MCF 10A (cell line): ENCODE data around the gene TMEM140. TPM values are rescaled to one million over a fixed set of nuclear protein-coding genes. Genes with fewer than 3 reads are reported as not detected.

Source experiments
- BruUV-seq: library from RNA; stranded (reverse); fragments of 400-500 nt; replicated peaks from 2 replicates; lab custom pipeline; 2021; lab: Mats Ljungman, UMichigan
- CTCF ChIA-PET: fragments of 300-600 bp; sonication (Branson Sonifier 250); formaldehyde crosslinking; extraction: SDS; loops from one replicate; lab custom pipeline; 2021; ENCODE audit warnings: antibody characterized with exemption, inconsistent platforms; lab: Yijun Ruan, JAX
- POLR2A ChIA-PET: fragments of 300-600, 350-650 bp; sonication (Branson Sonifier 250); formaldehyde crosslinking; extraction: SDS; loops from one replicate; lab custom pipeline; 2020; ENCODE audit warnings: antibody characterized with exemption, inconsistent platforms; lab: Yijun Ruan, JAX
- DNase-seq: peaks from one replicate; pipeline ENCODE4 v3.0.0-alpha.2; 2018; ENCODE audit not compliant: unreplicated experiment
- H3K27ac Mint-ChIP-seq: one replicate; pipeline ENCODE4 v1.8.0; 2022; ENCODE audit warnings: mild to moderate bottlenecking, low read depth, mixed read lengths; ENCODE audit not compliant: unreplicated experiment
- H3K27me3 Mint-ChIP-seq: one replicate; pipeline ENCODE4 v1.8.0; 2022; ENCODE audit warnings: mixed read lengths; ENCODE audit not compliant: insufficient read depth, unreplicated experiment
- H3K36me3 Mint-ChIP-seq: one replicate; pipeline ENCODE4 v1.8.0; 2022; ENCODE audit warnings: mild to moderate bottlenecking, moderate library complexity, mixed read lengths; ENCODE audit not compliant: insufficient read depth, unreplicated experiment
- H3K4me1 Mint-ChIP-seq: one replicate; pipeline ENCODE4 v1.8.0; 2022; ENCODE audit warnings: mixed read lengths; ENCODE audit not compliant: insufficient read depth, unreplicated experiment
- H3K4me3 Mint-ChIP-seq: one replicate; pipeline ENCODE4 v1.8.0; 2022; ENCODE audit warnings: mild to moderate bottlenecking, moderate library complexity, mixed read lengths; ENCODE audit not compliant: unreplicated experiment
- H3K9me3 Mint-ChIP-seq: one replicate; pipeline ENCODE4 v1.8.0; 2022; ENCODE audit warnings: mixed read lengths; ENCODE audit not compliant: unreplicated experiment
- CTCF ChIP-seq: fragments of 200-600 bp; IDR thresholded peaks from one replicate; pipeline ENCODE4 v1.8.0; 2022; ENCODE audit warnings: antibody characterized with exemption, mild to moderate bottlenecking; ENCODE audit not compliant: unreplicated experiment
- intact Hi-C: fragments of 100-400 bp; cut with micrococcal nuclease; formaldehyde crosslinking; loops from 2 replicates; pipeline ENCODE4 v1.14.1; 2022
- total RNA-seq: library from RNA; stranded (reverse); gene quantifications from 2 replicates; pipeline ENCODE4 v1.2.3, GENCODE V29; 2022

Gene TMEM140
- total RNA-seq, 1 experiment from 2014 or later: not detected

DNA sequence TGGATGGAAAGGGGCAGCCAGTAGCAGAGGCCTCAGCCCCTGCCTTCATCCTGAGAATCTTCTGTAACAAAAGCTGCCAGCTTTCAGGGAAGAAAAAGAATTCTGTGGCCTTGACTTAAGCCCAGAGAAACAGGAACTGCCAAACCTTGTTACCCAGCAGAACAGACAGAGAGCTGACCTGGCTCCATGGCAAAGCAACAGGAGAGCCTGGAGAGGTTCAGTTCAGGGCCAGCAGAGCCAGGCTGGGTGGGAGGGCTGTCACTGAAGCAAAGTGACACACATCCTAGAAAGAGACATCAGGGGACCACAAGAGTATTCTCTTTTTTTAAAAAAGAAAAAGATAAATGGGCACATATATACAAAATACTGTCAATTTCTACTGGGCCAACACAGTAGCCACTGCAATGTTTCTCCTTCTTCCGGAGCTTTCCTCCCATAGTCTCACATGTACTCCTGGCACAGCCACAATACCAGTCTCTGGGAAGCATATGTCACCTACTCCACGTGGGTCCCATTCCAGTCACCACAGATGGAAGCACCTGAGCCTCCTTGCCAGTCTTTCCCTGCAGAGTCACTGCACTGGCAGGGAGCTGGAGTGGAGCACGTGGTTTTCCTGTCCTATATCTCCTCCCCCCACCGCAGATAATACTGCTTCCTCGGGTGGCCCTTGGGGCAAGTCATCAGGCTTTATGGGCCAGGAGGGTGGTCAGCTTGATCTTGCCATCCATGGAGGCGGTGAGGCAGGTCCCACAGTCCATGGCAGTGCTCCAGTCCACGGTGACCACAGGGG, 37.8 kb downstream of the TMEM140 start:
- Mint-ChIP-seq H3K36me3 (peaks cover 39% of the 10 kb centered on the region), H3K27ac (no peak overlapping the region), H3K4me3 (no peak overlapping the region), H3K4me1 (no peaks in the 10 kb centered on the region), H3K27me3 (no peaks in the 10 kb centered on the region), H3K9me3 (peaks cover 6% of the 10 kb centered on the region)
- ChIA-PET CTCF (interaction anchor here (0.6 kb wide), 2 partner anchors 18 to 1692 kb away, joined by 3 to 4 read pairs; no protein-coding TSS in a partner anchor), POLR2A (interaction anchor here (0.6 kb wide), 1 partner anchor 1753 kb away, joined by 3 read pairs; no protein-coding TSS in a partner anchor)
- no peak for DNase-seq
- TF ChIP-seq CTCF: no peak
- no TSS peak for BruUV-seq
- intact Hi-C loops: no loop called here

DNA sequence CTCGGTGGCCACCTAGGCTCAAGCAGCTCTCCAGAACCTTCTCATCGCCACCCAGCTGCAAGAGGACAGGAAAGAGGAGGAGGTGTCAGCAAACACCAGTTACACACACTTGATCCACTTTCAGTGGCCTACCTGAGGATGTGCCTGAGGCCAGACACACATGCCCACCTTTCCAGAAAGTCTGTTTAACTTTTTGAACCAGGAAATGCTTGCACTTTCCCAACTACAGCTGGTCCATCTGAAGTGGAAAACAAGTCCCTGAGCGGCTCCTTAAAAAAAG, 38.3 kb downstream of the TMEM140 start:
- intact Hi-C loops: no loop called here
- peaks cover 34% of the 10 kb centered on the region for H3K36me3 Mint-ChIP-seq
- peaks cover 6% of the 10 kb centered on the region for H3K9me3 Mint-ChIP-seq
- ChIA-PET CTCF (interaction anchor here (0.6 kb wide), 2 partner anchors 18 to 20 kb away, joined by 3 to 4 read pairs; no protein-coding TSS in a partner anchor), POLR2A (interaction anchor here (0.6 to 1.0 kb wide), 2 partner anchors 9 to 1753 kb away, joined by 3 read pairs; no protein-coding TSS in a partner anchor)
- no peaks in the 10 kb centered on the region for H3K27me3 Mint-ChIP-seq
- no peaks in the 10 kb centered on the region for H3K4me1 Mint-ChIP-seq
- H3K4me3 Mint-ChIP-seq: no peak overlapping the region
- TF ChIP-seq CTCF: no peak
- BruUV-seq: no TSS peak
- no peak for DNase-seq
- H3K27ac Mint-ChIP-seq: no peak overlapping the region

DNA sequence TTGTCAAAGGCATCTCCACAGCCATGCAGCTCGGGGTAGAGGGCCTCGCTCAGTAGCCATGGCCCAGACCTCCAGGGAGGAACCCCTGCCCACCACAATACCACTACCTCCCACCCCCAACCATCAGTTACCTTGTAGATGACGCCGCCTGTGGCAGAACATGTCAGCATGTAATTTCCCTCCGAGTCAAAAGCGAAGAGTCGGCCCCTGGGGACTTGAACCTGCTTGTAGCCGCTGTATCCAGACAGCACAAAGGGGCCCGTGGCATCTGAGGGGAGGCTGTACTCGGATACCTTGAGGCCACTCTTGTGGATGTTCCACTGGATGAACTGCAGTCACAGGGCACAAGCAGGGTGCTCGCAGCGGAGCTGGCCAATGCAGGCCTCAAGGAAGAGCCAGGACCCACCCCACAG, 39.0 kb downstream of the TMEM140 start:
- peaks cover 27% of the 10 kb centered on the region for H3K36me3 Mint-ChIP-seq
- DNase-seq: no peak
- no peak for TF ChIP-seq CTCF
- intact Hi-C loops: no loop called here
- no TSS peak for BruUV-seq
- H3K27ac Mint-ChIP-seq: no peak overlapping the region
- no peaks in the 10 kb centered on the region for H3K4me1 Mint-ChIP-seq
- CTCF ChIA-PET: interaction anchor here (0.6 to 1.3 kb wide), 2 partner anchors 10 to 19 kb away, joined by 3 to 5 read pairs; no protein-coding TSS in a partner anchor
- POLR2A ChIA-PET: interaction anchor here (1.0 kb wide), 1 partner anchor 10 kb away, joined by 3 read pairs; no protein-coding TSS in a partner anchor
- H3K4me3 Mint-ChIP-seq: no peak overlapping the region
- peaks cover 6% of the 10 kb centered on the region for H3K9me3 Mint-ChIP-seq
- no peaks in the 10 kb centered on the region for H3K27me3 Mint-ChIP-seq

GRCh38 chr7:135188298-135188984, 40.6 kb downstream of the TMEM140 start:
- POLR2A ChIA-PET: interaction anchor here (1.2 kb wide), 1 partner anchor 12 kb away, joined by 4 read pairs; no protein-coding TSS in a partner anchor
- H3K27me3 Mint-ChIP-seq: no peaks in the 10 kb centered on the region

More at GRCh38 chr7:135188298-135188984, 40.6 kb downstream of the TMEM140 start:
- DNase-seq: no peak
- CTCF ChIA-PET: interaction anchor here (0.5 to 1.6 kb wide), 4 partner anchors 9 to 663 kb away, joined by 3 to 5 read pairs (median 4); no protein-coding TSS in a partner anchor
- Mint-ChIP-seq H3K4me1 (no peaks in the 10 kb centered on the region), H3K27ac (no peak overlapping the region), H3K4me3 (no peak overlapping the region), H3K36me3 (peaks cover 11% of the 10 kb centered on the region), H3K9me3 (no peaks in the 10 kb centered on the region)
- intact Hi-C loops: no loop called here
- no TSS peak for BruUV-seq
- TF ChIP-seq CTCF: no peak
